ENCODE results near the gene CMTM3. TPM values are rescaled to one million over a fixed set of nuclear protein-coding genes. Genes with fewer than 3 reads are reported as not detected.
A peak's percentile ranks its signal among the peaks of the same experiment; 100 is the strongest.

The CMTM3 gene
- total RNA-seq, 1 experiment from 2014 or later: 12.8 TPM

- Histone ChIP-seq H3K4me1 (ENCODE audit: control insufficient read depth in 1 of 2, insufficient read depth in 2 of 2, low read length in 2 of 2) (peaks cover 18 to 20% of the 10 kb centered on the region in 2 experiments), H3K9ac (ENCODE audit: low read length) (peak overlapping the region; percentile 15; the same call in 1 of the 2 replicates), H4K20me1 (ENCODE audit: insufficient read depth) (no peaks in the 10 kb centered on the region), H3K27ac (ENCODE audit: low read depth, low read length) (no peak overlapping the region), H3K36me3 (ENCODE audit: control insufficient read depth in 1 of 2, insufficient read depth in 2 of 2, low read length in 2 of 2) (no peaks in the 10 kb centered on the region), H3K27me3 (ENCODE audit: insufficient read depth, low read length) (no peaks in the 10 kb centered on the region), H3K4me3 (replicated peaks in 1 of 2; ENCODE audit: low read depth in 1 of 2, low read length in 2 of 2) (no peak overlapping the region), H3K9me2 (ENCODE audit: insufficient read depth) (no peaks in the 10 kb centered on the region), H3K9me3 (ENCODE audit: control insufficient read depth in 1 of 2, insufficient read depth in 1 of 2, low read depth in 1 of 2, low read length in 2 of 2) (no peaks in the 10 kb centered on the region), H2AFZ (ENCODE audit: low read depth, low read length, poor library complexity, severe bottlenecking) (no peak overlapping the region), H3K79me2 (ENCODE audit: insufficient read depth, low read length) (no peaks in the 10 kb centered on the region), H3K4me2 (ENCODE audit: low read length) (peak overlapping the region; percentile 45)
- ChIA-PET POLR2A (no interaction called here), RAD21 (ENCODE audit: low non-redundant PET in 1 of 2, low total read pairs in 2 of 2, uncharacterized antibody in 2 of 2, unreplicated experiment in 2 of 2) (no interaction called here), CTCF (interaction anchor here (1.0 to 3.5 kb wide), 2 partner anchors 8 to 27 kb away, joined by 3 to 15 read pairs; no protein-coding TSS in a partner anchor)
- DNase-seq (ENCODE audit: low read depth, low spot score) (no peak), ATAC-seq (peak; percentile 77)
- no TSS peak for BruUV-seq (replicated peaks)
- intact Hi-C loops (cut with micrococcal nuclease): loop anchor here (5.0 kb wide), 1 partner anchor 173 kb away; no protein-coding TSS in a partner anchor
- TF ChIP-seq JUND (IDR thresholded peaks at IDR 0.05): no peak; the same call in 1 of the 2 replicates
- TF ChIP-seq CEBPB (IDR thresholded peaks at IDR 0.05; ENCODE audit: low read depth): peak; percentile 53; the same call in 1 of the 2 replicates
- TF ChIP-seq EGR1 (IDR thresholded peaks at IDR 0.05; ENCODE audit: low read depth): no peak
- TF ChIP-seq RAD21 (IDR thresholded peaks at IDR 0.05; ENCODE audit: low read depth): 0 out of 2 replicates have a peak, but pooled peaks have one; percentile 8
- TF ChIP-seq SIN3A (IDR thresholded peaks at IDR 0.05; ENCODE audit: low read depth): no peak
- no peak for TF ChIP-seq CBX3 (IDR thresholded peaks at IDR 0.05; ENCODE audit: low read depth)
- no peak for TF ChIP-seq TCF7L2 (IDR thresholded peaks at IDR 0.05; ENCODE audit: borderline replicate concordance, extremely low read depth, insufficient read depth, insufficient read length)
- no peak for TF ChIP-seq YY1 (IDR thresholded peaks at IDR 0.05; ENCODE audit: extremely low read depth, insufficient replicate concordance, low read depth, low read length)
- peak; percentile 40 for TF ChIP-seq SP1 (IDR thresholded peaks at IDR 0.05; ENCODE audit: low read depth)
- TF ChIP-seq REST (IDR thresholded peaks at IDR 0.05; ENCODE audit: low read depth): no peak
- no peak for TF ChIP-seq EZH2phosphoT487 (IDR thresholded peaks at IDR 0.05; ENCODE audit: borderline replicate concordance)
- TF ChIP-seq, protein P1, sequence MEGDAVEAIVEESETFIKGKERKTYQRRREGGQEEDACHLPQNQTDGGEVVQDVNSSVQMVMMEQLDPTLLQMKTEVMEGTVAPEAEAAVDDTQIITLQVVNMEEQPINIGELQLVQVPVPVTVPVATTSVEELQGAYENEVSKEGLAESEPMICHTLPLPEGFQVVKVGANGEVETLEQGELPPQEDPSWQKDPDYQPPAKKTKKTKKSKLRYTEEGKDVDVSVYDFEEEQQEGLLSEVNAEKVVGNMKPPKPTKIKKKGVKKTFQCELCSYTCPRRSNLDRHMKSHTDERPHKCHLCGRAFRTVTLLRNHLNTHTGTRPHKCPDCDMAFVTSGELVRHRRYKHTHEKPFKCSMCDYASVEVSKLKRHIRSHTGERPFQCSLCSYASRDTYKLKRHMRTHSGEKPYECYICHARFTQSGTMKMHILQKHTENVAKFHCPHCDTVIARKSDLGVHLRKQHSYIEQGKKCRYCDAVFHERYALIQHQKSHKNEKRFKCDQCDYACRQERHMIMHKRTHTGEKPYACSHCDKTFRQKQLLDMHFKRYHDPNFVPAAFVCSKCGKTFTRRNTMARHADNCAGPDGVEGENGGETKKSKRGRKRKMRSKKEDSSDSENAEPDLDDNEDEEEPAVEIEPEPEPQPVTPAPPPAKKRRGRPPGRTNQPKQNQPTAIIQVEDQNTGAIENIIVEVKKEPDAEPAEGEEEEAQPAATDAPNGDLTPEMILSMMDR (IDR thresholded peaks at IDR 0.05 in 2 of 3, conservative IDR thresholded peaks at IDR 0.05 in 1 of 3; ENCODE audit: borderline replicate concordance in 1 of 3, insufficient read depth in 1 of 3, low read depth in 2 of 3, low read length in 2 of 3): no peak
- peak; percentile 22; the same call in 1 of the 2 replicates for TF ChIP-seq MAX (IDR thresholded peaks at IDR 0.05)
- no peak for TF ChIP-seq ZNF274 (IDR thresholded peaks at IDR 0.05; ENCODE audit: low read depth, low read length)
Measured at GRCh38 chr16:66580605-66581209, 23.8 kb upstream of the CMTM3 start.

Data from HCT116 (cell line).